Endothelial cell (in vitro differentiated cells): ENCODE data around the gene GSTA1. TPM values are rescaled to one million over a fixed set of nuclear protein-coding genes. Genes with fewer than 3 reads are reported as not detected.
"Not testable (repeated sequence)": the region's sequence is repeated elsewhere in the genome, so short reads cannot be mapped to it uniquely, and the experiment has no call there.

Experiments
- DNase-seq: peaks from one replicate; pipeline ENCODE4 v3.0.0; 2021; ENCODE audit warnings: low spot score
- H3K27ac Mint-ChIP-seq: one replicate; pipeline ENCODE4 v1.8.0; 2021; ENCODE audit warnings: mixed read lengths, inconsistent platforms; ENCODE audit not compliant: unreplicated experiment
- H3K27me3 Mint-ChIP-seq: one replicate; pipeline ENCODE4 v1.8.0; 2021; ENCODE audit warnings: mild to moderate bottlenecking, moderate library complexity, mixed read lengths, inconsistent platforms; ENCODE audit not compliant: unreplicated experiment
- H3K36me3 Mint-ChIP-seq: one replicate; pipeline ENCODE4 v1.8.0; 2021; ENCODE audit warnings: mild to moderate bottlenecking, low read depth, mixed read lengths, inconsistent platforms; ENCODE audit not compliant: unreplicated experiment
- H3K4me1 Mint-ChIP-seq: one replicate; pipeline ENCODE4 v1.8.0; 2021; ENCODE audit warnings: mild to moderate bottlenecking, mixed read lengths, inconsistent platforms; ENCODE audit not compliant: unreplicated experiment
- H3K4me3 Mint-ChIP-seq: one replicate; pipeline ENCODE4 v1.8.0; 2021; ENCODE audit warnings: mild to moderate bottlenecking, mixed read lengths, inconsistent platforms; ENCODE audit not compliant: unreplicated experiment
- H3K9me3 Mint-ChIP-seq: one replicate; pipeline ENCODE4 v1.8.0; 2021; ENCODE audit warnings: mixed read lengths, inconsistent platforms; ENCODE audit not compliant: unreplicated experiment
- long read RNA-seq: library from polyadenylated mRNA; unstranded; transcript quantifications from one replicate; pipeline ENCODE4 v2.0.0, GENCODE V29; 2020; ENCODE audit not compliant: unreplicated experiment
- total RNA-seq: library from RNA; stranded (reverse); fragmentation: NEBNext Ultra II Directional; extraction: Animal tissue kit (Norgen Biotek cat#: 25700); gene quantifications from one replicate; pipeline ENCODE4 v1.2.1, GENCODE V29; 2021; ENCODE audit not compliant: unreplicated experiment
- TF ChIP-seq, protein P1 (sequence below): fragments of 200-600 bp; sonication (generic); IDR thresholded peaks from one replicate; pipeline ENCODE4 v1.5.0; 2021; ENCODE audit warnings: antibody characterized with exemption; ENCODE audit not compliant: unreplicated experiment

GSTA1 gene
- total RNA-seq, result 1.1 TPM
- long read RNA-seq, result 0 reads

DNA sequence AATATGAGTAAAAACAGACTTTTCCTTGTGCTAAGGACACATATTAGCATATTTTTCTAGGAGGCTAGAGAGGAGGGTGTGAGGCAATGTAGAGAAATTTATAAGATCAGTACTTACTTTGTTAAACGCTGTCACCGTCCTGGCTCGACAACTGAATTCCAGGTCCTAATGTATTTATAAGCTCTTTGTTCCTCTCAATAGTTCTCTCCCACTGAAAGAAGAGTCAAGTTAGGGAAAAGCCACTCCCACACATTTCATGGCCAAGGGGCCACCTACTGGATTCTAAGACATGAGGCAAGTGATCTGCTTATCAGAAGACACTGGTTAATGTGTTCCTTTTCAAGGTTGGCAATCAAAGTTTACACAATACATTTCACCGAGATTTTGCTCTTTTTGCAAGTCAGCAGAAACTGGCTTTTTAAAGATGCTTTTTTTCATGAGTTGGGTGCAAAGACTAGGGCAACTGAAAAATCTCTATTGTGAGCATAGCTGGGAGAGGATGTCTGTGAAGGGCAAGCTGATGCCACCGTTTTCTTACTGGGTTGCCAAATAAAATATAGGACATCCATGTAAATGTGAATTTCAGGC lies at the start of gene GSTA1:
GSTA1 (minus strand) TSS at position 149 of the 588 bp plus-strand sequence. CDS start 4,549 bp downstream, outside the sequence.
- not testable (repeated sequence) for H3K4me3 Mint-ChIP-seq

DNA sequence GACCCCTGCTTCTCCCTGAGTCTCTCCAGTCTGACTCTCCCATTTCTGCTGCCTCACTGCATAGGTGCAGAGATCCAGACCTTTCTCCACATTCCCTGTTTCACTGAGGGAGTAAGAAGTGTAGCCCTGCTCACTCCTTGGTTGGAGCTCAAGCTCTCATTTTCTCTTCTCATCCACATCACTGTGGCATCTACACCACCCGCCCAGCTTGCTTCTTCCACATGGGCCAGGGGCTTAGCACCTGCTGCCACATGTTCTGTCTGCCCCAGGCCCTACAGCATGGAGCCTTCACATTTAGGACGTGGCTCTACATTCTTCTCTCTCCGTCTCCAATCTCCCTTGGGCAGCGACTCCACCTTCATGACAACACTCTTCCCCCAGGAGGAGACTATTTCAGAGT lies 45.5 kb upstream of the GSTA1 start:
- DNase-seq, result no peak
- H3K27me3 Mint-ChIP-seq, result no peaks in the 10 kb centered on the region

More for the DNA sequence above, at the start of gene GSTA1:
- H3K4me1 Mint-ChIP-seq, DNase-seq, H3K36me3 Mint-ChIP-seq, H3K27me3 Mint-ChIP-seq, H3K9me3 Mint-ChIP-seq, H3K27ac Mint-ChIP-seq: not testable (repeated sequence)

DNA sequence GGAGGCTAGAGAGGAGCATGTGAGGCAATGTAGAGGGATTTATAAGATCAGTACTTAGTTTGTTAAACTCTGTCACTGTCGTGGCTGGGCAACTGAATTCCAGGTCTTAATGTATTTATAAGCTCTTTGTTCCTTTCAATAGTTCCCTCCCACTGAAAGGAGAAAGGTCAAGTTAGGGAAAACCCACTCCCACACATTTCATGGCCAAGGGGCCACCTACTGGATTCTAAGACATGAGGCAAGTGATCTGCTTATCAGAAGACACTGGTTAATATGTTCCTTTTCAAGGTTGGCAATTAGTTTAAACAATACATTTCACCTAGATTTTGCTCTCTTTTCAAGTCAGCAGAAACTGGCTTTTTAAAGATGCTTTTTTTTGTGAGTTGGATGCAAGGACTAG lies 42.4 kb upstream of the GSTA1 start:
- no peak for DNase-seq
- H3K27me3 Mint-ChIP-seq, result no peaks in the 10 kb centered on the region
- no peak overlapping the region for H3K27ac Mint-ChIP-seq
- peaks cover 7% of the 10 kb centered on the region for H3K9me3 Mint-ChIP-seq
- H3K36me3 Mint-ChIP-seq, result peaks cover 5% of the 10 kb centered on the region
- no peak overlapping the region for H3K4me3 Mint-ChIP-seq
- TF ChIP-seq, protein P1, sequence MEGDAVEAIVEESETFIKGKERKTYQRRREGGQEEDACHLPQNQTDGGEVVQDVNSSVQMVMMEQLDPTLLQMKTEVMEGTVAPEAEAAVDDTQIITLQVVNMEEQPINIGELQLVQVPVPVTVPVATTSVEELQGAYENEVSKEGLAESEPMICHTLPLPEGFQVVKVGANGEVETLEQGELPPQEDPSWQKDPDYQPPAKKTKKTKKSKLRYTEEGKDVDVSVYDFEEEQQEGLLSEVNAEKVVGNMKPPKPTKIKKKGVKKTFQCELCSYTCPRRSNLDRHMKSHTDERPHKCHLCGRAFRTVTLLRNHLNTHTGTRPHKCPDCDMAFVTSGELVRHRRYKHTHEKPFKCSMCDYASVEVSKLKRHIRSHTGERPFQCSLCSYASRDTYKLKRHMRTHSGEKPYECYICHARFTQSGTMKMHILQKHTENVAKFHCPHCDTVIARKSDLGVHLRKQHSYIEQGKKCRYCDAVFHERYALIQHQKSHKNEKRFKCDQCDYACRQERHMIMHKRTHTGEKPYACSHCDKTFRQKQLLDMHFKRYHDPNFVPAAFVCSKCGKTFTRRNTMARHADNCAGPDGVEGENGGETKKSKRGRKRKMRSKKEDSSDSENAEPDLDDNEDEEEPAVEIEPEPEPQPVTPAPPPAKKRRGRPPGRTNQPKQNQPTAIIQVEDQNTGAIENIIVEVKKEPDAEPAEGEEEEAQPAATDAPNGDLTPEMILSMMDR, result no peak
- H3K4me1 Mint-ChIP-seq, result no peaks in the 10 kb centered on the region

More for the DNA sequence above, 45.5 kb upstream of the GSTA1 start:
- Mint-ChIP-seq H3K27ac (no peak overlapping the region), H3K9me3 (peaks cover 7% of the 10 kb centered on the region), H3K36me3 (peaks cover 5% of the 10 kb centered on the region), H3K4me3 (no peak overlapping the region), H3K4me1 (no peaks in the 10 kb centered on the region)
- TF ChIP-seq, protein P1, result no peak

DNA sequence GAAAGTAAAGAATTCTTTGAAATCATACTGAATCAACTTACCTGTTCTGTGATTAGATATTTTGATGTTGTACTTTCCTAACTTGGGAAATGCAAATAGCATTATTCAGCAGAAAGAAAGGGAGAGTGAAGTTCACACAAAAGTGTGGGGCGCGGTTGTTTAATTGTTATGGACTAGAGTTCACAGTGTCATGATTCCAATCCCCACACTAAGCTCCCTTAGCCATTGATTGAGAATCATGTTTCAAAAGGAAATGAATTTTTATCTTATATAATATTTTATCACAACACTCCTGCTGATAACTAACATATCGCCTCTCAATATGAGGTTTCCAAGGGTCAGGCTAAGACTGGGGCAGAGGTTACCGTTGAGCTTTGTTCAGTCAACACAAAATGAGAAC lies 40.0 kb upstream of the GSTA1 start:
- Mint-ChIP-seq H3K27ac (no peak overlapping the region), H3K9me3 (no peaks in the 10 kb centered on the region), H3K36me3 (no peaks in the 10 kb centered on the region), H3K4me3 (no peak overlapping the region), H3K27me3 (no peaks in the 10 kb centered on the region), H3K4me1 (no peaks in the 10 kb centered on the region)
- TF ChIP-seq, protein P1, result no peak
- no peak for DNase-seq

DNA sequence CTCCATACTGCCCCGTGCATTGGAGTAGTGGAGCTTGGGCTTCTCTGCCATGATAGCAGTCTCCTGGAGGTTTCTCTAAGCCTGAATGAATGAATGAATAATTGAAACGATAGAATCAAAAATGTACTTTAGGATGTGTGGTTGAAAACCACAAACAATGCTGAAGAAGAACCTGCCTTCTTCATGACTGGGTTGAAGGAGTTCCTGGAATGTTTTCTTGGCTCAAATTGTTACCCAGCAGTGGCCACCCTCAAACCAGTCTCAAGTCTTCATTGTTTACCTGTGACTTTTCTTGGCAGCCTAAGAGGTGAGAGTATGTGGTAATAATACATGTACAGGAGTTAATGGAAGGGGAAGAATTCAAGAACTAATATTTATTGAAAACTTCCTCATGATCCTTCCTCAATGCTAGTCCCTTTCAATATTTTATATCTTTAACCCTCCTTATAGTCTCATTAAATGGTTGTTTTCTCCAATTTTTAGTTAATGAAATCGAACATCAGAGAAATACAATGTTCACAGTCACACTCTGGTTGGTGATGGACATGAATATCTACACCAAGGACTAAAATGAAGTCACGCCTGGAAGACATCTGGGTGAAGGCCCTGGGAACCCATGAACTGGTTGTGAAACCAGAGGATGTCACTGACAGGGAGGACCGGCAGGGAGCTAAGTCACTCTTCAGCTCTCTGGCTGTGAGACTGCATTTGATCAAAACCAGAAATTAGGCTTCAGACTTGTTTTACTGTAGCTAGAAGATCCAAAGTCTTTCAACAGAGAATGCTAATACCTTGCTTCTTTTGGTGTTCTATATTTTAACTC lies 37.4 kb upstream of the GSTA1 start, which contains the start of gene GSTA5:
GSTA5 (minus strand) TSS at position 51 of the 823 bp plus-strand sequence.
- H3K36me3 Mint-ChIP-seq, result no peaks in the 10 kb centered on the region
- no peak within 1 kb of the TSS for H3K4me3 Mint-ChIP-seq
- no peak for DNase-seq
- H3K9me3 Mint-ChIP-seq, result no peaks in the 10 kb centered on the region
- H3K27me3 Mint-ChIP-seq, result peaks cover 2% of the 10 kb centered on the region
- H3K27ac Mint-ChIP-seq, result no peak within 1 kb of the TSS
- no peaks in the 10 kb centered on the region for H3K4me1 Mint-ChIP-seq
- TF ChIP-seq, protein P1, result no peak
